Measurements from ENCODE around the gene SHB.

DNA sequence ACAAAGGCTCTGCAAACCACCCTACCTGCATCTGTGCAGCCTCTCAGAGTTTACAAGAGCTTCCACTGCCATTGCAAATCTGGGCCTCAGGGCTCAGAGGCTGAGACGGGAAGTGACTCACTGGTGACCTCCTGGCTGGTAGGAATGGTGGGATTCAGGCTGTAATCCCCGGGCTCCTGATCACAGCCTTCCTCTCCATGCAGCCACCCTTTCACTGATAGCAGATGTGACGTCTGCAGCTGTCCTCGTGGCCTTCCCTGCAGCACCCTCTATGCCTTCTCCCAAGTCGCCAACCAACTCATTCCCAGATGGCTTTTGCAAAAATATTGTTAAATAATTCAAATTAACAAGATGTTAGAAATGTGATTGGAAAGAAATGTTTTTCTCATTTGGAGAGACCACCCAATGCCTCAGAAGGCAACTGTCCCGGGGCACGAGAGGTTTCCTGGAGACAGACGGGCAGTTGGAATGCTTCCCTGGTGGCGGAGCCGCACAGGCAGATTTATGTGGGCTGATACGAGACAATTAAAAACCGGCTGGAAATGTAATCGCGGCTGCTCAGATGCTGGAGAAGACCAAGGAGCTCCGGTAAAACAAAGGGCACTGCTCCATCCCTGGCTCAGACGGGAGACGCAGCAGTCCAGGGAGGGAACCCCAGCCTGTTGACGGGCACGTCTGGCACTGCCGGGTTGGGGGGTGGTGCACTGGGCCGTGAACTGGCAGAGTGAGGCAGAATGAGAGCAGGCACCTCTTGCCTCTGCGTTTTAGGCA lies 130.7 kb downstream of the SHB start:
- TF ChIP-seq, protein P1, sequence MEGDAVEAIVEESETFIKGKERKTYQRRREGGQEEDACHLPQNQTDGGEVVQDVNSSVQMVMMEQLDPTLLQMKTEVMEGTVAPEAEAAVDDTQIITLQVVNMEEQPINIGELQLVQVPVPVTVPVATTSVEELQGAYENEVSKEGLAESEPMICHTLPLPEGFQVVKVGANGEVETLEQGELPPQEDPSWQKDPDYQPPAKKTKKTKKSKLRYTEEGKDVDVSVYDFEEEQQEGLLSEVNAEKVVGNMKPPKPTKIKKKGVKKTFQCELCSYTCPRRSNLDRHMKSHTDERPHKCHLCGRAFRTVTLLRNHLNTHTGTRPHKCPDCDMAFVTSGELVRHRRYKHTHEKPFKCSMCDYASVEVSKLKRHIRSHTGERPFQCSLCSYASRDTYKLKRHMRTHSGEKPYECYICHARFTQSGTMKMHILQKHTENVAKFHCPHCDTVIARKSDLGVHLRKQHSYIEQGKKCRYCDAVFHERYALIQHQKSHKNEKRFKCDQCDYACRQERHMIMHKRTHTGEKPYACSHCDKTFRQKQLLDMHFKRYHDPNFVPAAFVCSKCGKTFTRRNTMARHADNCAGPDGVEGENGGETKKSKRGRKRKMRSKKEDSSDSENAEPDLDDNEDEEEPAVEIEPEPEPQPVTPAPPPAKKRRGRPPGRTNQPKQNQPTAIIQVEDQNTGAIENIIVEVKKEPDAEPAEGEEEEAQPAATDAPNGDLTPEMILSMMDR (IDR thresholded peaks at IDR 0.05) = no peak
- no peak for TF ChIP-seq POLR2A (IDR thresholded peaks at IDR 0.05)
